CD4-positive, alpha-beta T cell treated with Interleukin-2 at 100 ng/mL for 4 hours (primary cell): ENCODE measurements around the gene OR6C75.
"Not testable (repeated sequence)": the region's sequence is repeated elsewhere in the genome, so short reads cannot be mapped to it uniquely, and the experiment has no call there.

ENCODE experiments used
- DNase-seq: peaks from one replicate; pipeline ENCODE4 v3.0.0-alpha.2; 2020; ENCODE audit warnings: low spot score

OR6C75 gene

DNA sequence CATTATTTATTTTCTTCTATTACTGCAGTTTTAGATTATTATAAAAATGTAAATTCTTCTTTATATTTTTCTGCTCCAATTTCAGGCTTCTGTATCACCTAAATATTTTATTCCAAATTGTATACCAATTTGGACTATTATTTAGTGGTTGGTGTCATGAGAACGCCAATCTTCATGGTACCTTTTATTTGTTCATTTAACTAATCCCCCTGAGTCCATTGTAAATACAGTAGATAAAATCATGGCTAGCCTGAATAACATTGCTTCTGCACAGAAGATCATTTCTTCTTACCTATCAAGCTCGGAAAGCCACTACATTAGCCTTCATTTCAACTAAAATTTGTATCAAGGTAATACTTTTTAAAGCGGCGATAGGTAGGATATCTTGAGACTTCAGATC lies at the start of gene OR6C75:
OR6C75 (plus strand) TSS at position 301 of the 400 bp plus-strand sequence. CDS start 2,136 bp downstream, outside the sequence.
- DNase-seq: no peak

DNA sequence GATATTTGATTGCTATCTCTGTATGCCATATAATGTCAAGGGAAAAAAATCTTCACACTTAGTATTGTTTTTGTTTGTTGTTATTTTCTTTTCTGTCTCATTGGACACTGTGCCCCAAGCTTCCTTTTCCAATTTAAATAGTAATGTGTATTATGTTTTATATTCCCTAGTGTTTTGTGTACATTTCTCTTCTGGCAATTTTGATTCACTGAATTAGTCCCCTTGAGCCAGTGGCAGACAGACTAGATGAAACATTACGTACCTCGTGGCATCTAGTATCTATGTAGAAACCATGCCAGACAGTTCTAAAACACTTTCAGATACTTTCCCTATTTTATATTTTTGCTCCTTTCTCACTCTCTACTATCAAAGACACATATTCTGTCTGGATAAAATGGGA lies 48.7 kb upstream of the OR6C75 start, which contains the start of gene OR6C1:
OR6C1 (plus strand) TSS at position 301 of the 400 bp plus-strand sequence. CDS start 6,257 bp downstream, outside the sequence.
- no peak for DNase-seq

DNA sequence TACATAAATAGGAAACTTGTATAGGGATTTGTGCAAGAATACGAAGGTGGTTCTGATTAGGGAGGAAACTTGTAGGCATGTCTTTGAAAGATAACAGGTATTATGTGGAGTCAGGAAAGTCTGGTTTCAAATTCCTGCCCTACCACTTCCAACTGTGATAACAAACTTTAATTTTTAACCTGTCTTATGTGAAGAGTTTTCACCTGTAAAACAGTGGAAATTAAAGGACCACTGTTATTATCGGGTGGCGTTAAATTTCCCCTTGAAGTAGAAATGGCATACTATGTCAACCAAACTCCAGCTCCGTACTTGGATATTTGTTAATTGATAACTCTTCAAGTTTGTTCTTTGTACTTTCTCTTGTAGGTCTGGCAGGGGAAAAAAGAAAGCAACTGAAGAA lies 42.6 kb upstream of the OR6C75 start:
- no peak for DNase-seq

DNA sequence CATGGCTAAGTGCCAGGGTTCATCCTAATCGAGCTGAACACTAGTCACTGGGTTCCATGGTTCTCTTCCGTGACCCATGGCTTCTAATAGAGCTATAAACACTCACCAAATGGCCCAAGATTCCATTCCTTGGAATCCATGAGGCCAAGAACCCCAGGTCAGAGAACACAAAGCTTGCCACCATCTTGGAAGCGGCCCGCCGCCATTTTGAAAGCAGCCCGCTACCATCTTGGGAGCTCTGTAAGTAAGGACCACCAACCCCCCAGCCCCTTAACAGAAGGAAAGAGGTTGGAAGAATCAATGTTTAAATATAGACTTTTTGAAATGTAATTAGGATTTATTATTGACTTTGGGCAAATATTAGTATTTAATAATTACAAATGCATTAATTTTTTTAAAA lies 37.0 kb upstream of the OR6C75 start:
- DNase-seq: not testable (repeated sequence)

DNA sequence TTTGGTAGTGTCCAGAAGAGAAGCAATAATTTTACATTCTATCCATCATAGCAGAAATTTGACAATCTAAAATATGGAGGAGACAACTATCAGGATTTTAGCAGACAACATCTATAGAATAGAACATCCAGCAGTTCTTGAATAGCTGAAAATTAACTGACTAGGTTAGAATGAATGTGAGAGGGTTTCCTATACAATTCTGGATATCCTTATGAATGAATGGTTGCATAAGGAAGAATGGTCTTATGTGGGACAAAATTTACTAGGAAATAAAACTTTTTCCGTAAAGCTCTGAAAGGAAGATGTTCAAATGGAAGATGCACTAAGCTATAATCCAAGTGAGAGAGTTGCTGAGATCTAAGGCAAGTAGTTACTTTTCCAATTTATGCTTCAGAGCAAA lies 32.3 kb upstream of the OR6C75 start, which contains the start of gene OR6C3:
OR6C3 (plus strand) TSS at position 301 of the 400 bp plus-strand sequence. CDS start 955 bp downstream, outside the sequence.
- DNase-seq: no peak

DNA sequence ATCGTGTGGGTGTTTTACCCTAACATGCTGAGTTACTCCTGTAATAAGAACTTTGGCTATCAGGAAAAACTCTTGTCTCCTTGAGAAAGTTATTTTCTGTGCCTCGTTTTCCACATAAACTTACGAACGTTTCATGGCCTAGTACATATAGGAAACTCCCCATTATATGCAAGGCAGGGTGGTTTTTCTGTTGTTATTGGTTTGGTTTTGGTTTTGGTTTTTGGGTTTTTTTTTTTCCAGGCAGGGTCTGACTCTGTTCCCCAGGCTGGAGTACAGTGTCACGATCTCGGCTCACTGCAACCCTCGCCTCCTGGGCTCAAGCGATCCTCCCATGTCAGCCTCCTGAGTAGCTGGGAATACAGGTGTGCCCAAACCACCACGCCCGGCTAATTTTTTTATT lies 26.8 kb upstream of the OR6C75 start:
- DNase-seq: no peak

DNA sequence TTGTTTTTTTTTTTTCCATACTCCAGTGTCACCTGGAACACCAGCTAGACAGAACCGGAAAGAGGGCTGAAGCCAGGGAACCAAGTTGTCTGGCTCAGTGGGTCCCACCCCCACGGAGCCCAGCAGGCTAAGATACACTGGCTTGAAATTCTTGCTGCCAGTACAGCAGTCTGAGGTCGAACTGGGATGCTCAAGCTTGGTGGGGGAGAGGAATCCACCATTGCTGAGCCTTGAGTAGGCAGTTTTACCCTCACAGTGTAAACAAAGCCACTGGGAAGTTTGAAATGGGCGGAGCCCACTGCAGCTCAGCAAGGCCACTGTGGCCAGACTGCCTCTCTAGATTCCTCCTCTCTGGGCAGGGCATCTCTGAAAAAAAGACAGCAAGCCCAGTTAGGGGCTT lies 7.4 kb upstream of the OR6C75 start:
- DNase-seq: not testable (repeated sequence)

DNA sequence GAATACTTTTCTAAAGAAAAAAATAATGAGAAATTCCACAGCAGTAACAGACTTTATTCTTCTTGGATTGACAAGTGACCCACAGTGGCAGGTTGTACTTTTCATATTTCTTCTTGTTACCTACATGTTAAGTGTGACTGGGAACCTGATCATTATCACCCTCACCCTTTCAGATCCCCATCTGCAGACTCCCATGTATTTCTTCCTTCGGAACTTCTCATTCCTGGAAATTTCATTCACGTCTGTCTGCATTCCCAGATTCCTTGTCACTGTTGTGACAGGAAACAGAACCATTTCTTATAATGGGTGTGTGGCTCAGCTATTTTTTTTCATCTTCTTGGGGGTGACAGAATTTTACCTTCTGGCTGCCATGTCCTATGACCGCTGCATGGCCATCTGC lies 2.3 kb downstream of the OR6C75 start:
- DNase-seq: no peak

DNA sequence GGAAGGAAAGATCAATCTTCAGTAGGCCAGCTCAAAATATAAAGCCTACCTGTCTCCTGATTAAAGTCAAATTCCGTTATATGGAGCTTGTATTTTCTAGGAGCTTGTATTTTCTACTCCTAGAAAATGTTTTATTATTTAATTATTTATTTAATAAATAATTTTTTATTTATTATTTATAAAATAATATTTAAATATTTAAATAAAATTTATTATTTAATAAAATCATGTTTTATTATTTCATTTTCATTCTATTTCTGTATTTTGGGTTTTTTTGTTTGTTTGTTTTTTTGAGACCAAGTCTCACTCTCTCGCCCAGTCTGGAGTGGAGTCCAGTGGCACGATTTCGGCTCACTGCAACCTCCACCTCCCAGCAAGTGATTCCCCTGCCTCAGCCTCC lies 9.7 kb downstream of the OR6C75 start:
- no peak for DNase-seq

DNA sequence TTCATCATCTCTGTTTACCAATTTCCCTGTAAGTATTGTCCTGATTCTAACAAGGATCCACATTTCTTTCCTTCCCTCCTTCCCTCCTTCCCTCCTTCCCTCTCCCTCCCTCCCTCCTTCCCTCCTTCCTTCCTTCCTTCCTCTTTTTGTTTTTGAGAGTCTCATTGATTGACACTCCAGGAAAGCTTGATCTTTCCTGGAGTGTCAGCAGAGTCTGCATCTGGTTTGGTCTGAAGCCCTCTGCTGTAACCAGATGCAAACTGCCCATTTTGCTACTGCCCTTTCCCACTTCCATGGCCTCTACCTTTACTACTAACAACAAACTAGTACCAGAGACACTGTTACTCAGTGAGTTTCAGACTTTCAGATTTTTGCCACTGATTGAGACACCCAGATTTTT lies 23.1 kb downstream of the OR6C75 start:
- DNase-seq: no peak

DNA sequence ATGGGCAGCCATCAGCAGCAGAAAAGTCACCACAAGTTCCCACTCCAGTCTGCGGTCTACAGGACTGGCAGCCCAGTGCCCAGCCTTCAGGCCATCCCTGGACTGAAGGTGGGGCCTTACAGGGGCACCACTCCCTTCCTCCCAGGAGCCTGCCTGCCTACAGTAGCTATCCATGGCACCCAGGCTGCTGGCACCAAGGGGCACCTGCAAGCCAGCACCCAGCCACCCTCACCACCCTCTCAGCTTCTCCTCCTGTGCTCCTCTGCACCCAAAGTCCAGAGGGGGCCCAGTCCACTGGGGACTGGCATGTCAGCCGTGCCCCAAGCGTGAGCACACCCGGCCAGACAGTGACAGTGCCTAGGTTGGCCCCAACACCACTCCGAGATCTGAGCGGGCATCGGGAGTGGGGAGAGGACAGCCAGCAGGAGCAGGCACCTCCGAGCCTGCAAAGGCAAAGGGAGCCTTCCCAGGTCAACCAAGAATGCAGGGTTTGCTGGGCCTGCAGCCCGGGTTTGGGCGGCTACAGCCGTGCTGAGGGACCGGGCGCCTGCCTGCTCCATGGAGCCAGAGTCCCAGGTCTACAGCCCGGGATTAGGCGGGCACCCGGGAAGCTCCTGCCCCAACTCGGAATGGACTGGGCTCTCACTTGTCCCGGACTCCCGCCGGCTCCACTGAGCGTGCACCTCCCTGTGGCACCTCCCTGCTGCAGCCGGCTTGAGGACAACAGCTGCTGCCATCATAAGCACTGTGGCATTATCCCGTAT lies 29.4 kb downstream of the OR6C75 start:
- no peak for DNase-seq

DNA sequence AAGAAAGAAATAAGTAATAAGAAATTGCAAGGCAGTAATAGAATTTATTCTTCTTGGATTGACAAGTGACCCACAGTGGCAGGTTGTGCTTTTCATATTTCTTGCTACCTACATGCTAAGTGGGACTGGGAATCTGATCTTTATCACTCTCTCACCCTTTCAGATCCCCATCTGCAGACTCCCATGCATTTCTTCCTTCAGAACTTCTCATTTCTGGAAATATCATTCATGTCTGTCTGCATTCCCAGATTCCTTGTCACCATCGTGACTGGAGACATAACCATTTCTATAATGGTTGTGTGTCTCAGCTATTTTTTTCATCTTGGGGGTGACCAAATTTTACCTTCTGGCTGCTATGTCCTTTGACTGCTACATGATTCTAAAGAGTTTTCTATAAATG lies 33.6 kb downstream of the OR6C75 start:
- DNase-seq: no peak

DNA sequence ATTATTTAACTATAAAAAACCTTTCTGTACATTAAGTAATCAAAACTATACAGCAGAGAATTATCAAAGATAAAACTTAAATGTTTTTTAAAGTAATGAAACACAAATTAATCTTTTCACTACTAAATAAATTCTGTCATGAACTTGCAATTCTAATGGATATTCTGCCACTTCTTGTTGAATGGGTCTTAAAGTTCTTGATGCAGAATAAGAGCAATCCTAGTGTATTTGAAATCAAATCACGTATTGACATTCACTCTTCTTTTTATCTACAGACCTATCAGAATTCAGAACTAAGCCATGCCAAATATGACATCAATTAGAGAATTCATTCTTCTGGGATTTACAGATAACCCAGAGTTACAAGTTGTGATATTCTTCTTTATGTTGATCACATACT lies 37.5 kb downstream of the OR6C75 start, which contains the start of gene OR6C65:
OR6C65 (plus strand) TSS at position 301 of the 400 bp plus-strand sequence; CDS start at position 301, 0 bp downstream.
- DNase-seq: no peak

DNA sequence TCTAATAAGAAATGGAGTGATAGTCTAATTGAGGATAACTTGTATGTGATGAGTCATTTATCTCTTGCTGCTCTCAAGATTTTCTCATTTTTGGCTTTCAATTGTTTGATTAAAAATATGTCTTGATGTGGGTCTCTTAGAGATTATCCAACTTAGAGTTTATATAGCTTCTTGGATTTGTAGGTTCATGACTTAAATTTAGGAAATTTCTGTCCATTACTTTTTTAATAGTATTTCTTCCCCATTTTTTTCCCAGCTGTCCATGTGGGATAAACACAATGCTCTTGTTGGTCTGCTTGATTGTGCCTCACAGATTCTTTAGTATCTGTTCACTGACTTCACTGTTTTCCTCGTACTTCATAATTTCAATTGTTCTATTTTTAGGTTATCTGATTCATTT lies 45.1 kb downstream of the OR6C75 start:
- DNase-seq: no peak

DNA sequence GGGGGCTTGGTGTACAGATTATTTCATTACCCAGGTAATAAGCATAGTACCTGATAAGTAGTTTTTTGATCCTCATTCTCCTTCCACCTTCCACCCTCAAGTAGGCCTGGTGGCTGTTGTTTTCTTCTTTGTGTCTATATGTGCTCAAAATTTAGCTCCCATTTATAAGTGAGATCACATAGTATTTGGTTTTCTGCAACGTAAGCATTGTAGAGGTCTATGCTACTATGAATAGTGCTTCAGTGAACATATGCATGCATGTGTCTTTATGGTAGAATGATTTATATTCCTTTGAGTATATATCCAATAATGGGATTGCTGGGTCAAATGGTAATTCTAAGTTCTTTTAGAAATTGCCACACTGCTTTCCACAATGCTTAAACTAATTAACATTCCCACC lies 46.4 kb downstream of the OR6C75 start:
- DNase-seq: not testable (repeated sequence)

DNA sequence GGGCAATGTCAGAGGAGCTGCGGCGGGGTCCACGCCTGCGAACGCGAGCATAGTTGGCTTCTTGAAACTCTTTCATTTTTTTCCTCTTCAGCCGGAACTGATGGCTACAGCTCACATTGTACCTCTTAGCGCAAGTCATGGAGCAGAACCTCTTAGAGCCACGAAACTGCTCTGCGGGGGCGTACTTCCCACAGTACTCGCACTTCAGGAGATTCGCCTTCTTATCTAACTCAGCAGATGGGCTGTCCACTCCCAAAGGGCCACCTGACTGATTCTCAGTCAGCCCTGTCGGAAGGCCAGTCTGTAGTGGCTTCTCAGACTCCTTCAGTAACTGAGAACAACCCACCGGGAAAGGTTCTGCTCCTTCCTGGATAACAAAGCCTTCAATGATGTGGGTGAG lies 49.4 kb downstream of the OR6C75 start:
- DNase-seq: not testable (repeated sequence)

DNA sequence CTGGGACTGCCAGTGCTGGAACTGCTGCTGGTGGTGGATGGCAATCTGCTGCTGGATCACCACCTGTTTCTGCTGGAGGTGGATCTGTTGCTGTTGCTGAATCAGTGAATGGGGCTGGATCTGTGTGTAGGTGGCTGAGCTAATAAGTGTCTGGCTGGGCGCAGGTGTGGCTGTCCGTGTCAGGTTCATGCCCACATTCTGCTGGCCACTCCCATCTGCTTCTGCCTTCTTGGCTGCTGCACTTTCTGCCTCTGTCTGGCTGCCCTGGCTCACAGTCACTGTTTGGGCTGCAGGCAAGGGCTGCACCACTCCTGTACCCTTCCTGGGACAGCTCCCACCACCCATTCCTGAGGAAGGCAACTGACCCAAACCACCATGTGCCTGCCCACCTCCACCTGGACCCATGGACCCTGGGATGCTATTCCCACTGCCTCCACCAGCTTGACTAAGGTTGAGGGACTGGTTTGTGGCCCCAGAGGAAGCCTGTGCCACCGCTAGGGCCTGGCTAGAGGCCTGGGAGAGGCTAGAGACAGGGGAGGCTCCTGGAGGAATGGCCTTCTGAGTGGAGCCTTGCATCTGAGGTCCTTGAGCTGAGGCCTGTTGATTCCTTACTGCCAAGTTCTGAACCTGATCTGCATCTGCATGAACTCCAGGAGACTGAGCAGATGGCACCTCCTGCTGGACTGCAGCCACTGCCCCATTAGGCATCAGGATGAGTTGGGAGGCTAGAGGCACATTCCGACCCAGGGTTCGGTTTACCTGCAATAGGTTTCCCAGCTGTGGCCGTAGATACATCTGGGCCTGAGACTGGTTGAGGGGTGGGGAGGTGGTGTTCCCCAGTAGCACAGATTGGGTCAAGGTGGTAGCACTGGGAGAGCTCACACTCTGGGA lies 51.0 kb downstream of the OR6C75 start:
- not testable (repeated sequence) for DNase-seq

DNA sequence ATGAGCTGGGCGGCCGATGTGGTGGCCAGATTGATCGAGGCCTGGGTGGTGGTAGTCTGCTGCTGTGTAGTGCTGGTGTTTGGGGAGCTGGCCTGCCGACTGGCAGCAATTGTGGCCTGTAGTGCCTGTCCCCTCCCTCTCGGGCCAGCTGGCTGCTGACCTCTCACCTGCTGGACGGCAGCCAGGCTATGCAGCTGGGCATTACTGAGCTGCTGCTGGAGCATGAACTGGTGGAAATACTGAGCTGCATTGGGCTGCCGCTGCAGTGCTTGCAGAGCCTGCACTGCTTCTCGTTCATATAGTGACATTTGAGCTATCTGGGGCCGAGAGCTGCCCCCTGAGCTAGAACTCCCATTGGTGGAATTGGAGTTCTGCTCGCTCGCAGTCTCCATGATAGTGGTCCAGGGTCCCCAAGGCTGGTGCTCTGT lies 51.6 kb downstream of the OR6C75 start:
- DNase-seq: not testable (repeated sequence)

DNA sequence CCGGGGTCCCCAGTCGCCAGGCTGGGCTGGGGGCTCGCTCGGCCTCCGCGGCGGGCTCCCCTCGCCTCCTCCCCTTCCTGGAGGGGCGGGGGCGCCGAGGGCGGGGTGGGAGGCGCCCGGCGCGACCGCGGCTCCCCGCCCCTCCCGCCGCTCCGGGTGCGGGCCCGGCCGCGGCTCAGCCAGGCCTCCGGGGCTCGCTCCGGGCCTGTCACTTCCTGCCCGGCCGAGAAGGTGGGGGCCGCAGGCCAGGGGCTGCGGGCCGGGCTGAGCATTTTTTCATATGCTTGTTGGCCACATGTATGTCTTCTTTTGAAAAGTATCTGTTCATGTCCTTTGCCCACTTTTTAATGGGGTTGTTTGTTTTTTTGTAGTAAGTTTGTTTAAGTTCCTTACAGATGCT lies 52.1 kb downstream of the OR6C75 start:
- DNase-seq: not testable (repeated sequence)

DNA sequence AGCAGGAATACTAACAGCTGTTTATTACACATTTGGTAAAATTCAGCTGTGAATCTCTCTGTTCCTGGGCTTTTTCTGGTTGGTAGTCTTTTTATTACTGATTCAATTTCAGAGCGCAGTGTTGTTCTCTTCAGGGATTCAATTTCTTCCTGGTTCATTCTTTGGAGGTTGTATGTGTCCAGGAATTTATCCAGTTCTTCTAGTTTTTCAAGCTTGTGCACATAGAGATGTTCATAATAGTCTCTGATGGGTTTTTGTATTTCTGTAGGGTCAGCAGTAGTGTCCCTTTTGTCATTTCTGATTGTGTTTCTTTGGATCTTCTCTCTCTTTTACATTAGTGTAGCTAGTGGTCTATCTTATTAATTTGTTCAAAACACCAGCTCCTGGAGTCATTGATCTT lies 54.2 kb downstream of the OR6C75 start:
- no peak for DNase-seq
